SK-N-SH treated with all-trans-retinoic acid at 6 μM for 48 hours (cell line): ENCODE results near the gene PRKG2.

ENCODE experiments used
- ATAC-seq: fragments of 200-7000 bp; cut with Tn5 transposase; 3 replicates; pipeline ENCODE4 v1.9.1; 2020; ENCODE audit warnings: mild to moderate bottlenecking, moderate library complexity
- ARNTL ChIP-seq: fragments of 450-650 bp; formaldehyde crosslinking; IDR thresholded peaks from 2 replicates; pipeline ENCODE4 v1.5.0; 2020; ENCODE audit warnings: low read depth, mild to moderate bottlenecking, moderate library complexity, borderline replicate concordance
- BACH2 ChIP-seq: fragments of 250-450 bp; sonication (Bioruptor Pico); IDR thresholded peaks from 2 replicates; pipeline ENCODE4 v1.9.0; 2021; ENCODE audit warnings: mild to moderate bottlenecking, borderline replicate concordance
- CSDC2 ChIP-seq: fragments of 250-450 bp; sonication (Bioruptor Pico); IDR thresholded peaks from 2 replicates; pipeline ENCODE4 v1.5.0; 2020; ENCODE audit warnings: mild to moderate bottlenecking, moderate library complexity
- ESRRG ChIP-seq: fragments of 250-450 bp; sonication (Bioruptor Pico); IDR thresholded peaks from 2 replicates; pipeline ENCODE4 v1.6.1; 2021; ENCODE audit warnings: mild to moderate bottlenecking
- GLIS3 ChIP-seq: fragments of 250-450 bp; sonication (Bioruptor Pico); IDR thresholded peaks from 2 replicates; pipeline ENCODE4 v1.5.0; 2020; ENCODE audit warnings: mild to moderate bottlenecking, moderate library complexity
- ISL1 ChIP-seq: fragments of 250-450 bp; sonication (Bioruptor Pico); IDR thresholded peaks from 2 replicates; pipeline ENCODE4 v2.1.2; 2022; ENCODE audit warnings: mild to moderate bottlenecking, moderate library complexity
- OSR1 ChIP-seq: fragments of 250-450 bp; sonication (Bioruptor Pico); IDR thresholded peaks from 2 replicates; pipeline ENCODE4 v1.8.0; 2022; ENCODE audit warnings: moderate library complexity, mild to moderate bottlenecking, inconsistent platforms
- RARB ChIP-seq: fragments of 250-450 bp; sonication (Bioruptor Pico); IDR thresholded peaks from 2 replicates; pipeline ENCODE4 v1.8.0; 2021; ENCODE audit warnings: mild to moderate bottlenecking, moderate library complexity
- SNAI2 ChIP-seq: fragments of 250-450 bp; sonication (Bioruptor Pico); IDR thresholded peaks from 2 replicates; pipeline ENCODE4 v1.5.0; 2020; ENCODE audit warnings: mild to moderate bottlenecking, moderate library complexity
- TCF4 ChIP-seq: fragments of 250-450 bp; sonication (Bioruptor Pico); IDR thresholded peaks from 2 replicates; pipeline ENCODE4 v1.8.0; 2021; ENCODE audit warnings: mild to moderate bottlenecking, moderate library complexity, borderline replicate concordance
- ZC3H10 ChIP-seq: fragments of 250-450 bp; sonication (Bioruptor Pico); IDR thresholded peaks from 2 replicates; pipeline ENCODE4 v1.5.1; 2021; ENCODE audit warnings: mild to moderate bottlenecking, moderate library complexity
- ZFP3 ChIP-seq: fragments of 250-450 bp; sonication (Bioruptor Pico); IDR thresholded peaks from 2 replicates; pipeline ENCODE4 v1.5.0; 2020; ENCODE audit warnings: mild to moderate bottlenecking, moderate library complexity
- ZFP30 ChIP-seq: fragments of 450-650 bp; formaldehyde crosslinking; IDR thresholded peaks from 2 replicates; pipeline ENCODE4 v1.5.0; 2022; ENCODE audit warnings: mild to moderate bottlenecking, moderate library complexity
- ZNF70 ChIP-seq: fragments of 450-650 bp; formaldehyde crosslinking; IDR thresholded peaks from 2 replicates; pipeline ENCODE4 v1.5.0; 2020; ENCODE audit warnings: mild to moderate bottlenecking, moderate library complexity
- ZNF8 ChIP-seq: fragments of 450-650 bp; formaldehyde crosslinking; IDR thresholded peaks from 2 replicates; pipeline ENCODE4 v1.5.0; 2020; ENCODE audit warnings: mild to moderate bottlenecking, moderate library complexity
- TF ChIP-seq, protein P1 (sequence below): fragments of 250-450 bp; sonication (Bioruptor Pico); IDR thresholded peaks from 2 replicates; pipeline ENCODE4 v1.8.0; 2021; ENCODE audit warnings: low read depth, mild to moderate bottlenecking, moderate library complexity, borderline replicate concordance
- TF ChIP-seq, protein P2 (sequence below): fragments of 250-450 bp; sonication (Bioruptor Pico); IDR thresholded peaks from 2 replicates; pipeline ENCODE4 v1.5.0; 2020; ENCODE audit warnings: mild to moderate bottlenecking, moderate library complexity
- TF ChIP-seq, protein P3 (sequence below): fragments of 250-450 bp; sonication (Bioruptor Pico); IDR thresholded peaks from 2 replicates; pipeline ENCODE4 v1.5.1; 2021; ENCODE audit warnings: mild to moderate bottlenecking, moderate library complexity
- TF ChIP-seq, protein P4 (sequence below): fragments of 250-450 bp; sonication (Bioruptor Pico); IDR thresholded peaks from 2 replicates; pipeline ENCODE4 v1.5.1; 2020; ENCODE audit warnings: low read depth, mild to moderate bottlenecking, moderate library complexity

The PRKG2 gene

DNA sequence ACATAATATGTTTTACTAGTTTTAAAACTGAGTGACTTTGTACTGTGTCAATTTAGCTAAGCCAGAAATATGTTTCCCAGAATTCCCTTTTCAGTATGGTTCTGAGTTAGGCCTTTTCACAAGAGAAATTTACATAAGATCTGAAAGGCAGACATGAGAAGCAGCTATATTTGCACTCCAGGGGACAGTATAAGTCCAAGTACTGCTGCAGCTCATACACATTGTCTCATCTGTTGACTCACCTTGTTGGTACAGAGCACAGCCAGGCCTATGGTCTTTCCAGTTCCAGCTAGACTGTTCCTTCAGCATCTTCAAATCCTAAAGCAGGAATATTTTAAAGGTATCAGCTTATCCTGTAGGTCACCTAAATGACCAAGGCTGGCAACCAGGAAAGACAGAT lies 131.0 kb downstream of the PRKG2 start:
- ATAC-seq = no peak
- TF ChIP-seq ISL1 (no peak), ZC3H10 (CRISPR knock-in tag) (no peak), RARB (CRISPR knock-in tag) (no peak)

DNA sequence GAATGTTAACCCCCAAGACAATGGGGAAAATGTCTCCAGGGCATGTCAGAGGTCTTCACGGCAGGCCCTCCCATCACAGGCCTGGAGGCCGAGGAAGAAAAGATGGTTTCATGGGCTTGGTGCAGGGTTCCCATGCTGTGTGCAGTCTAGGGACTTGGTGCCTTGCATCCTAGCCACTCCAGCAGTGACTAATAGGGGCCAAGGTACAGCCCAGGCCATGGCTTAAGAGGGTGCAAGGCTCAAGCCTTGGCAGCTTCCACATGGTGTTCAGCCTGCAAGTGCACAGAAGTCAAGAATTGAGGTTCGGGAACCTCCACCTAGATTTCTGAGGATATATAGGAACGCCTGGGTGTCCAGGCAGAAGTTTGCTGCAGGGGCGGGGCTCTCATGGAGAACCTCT lies 133.9 kb downstream of the PRKG2 start:
- ATAC-seq = no peak

DNA sequence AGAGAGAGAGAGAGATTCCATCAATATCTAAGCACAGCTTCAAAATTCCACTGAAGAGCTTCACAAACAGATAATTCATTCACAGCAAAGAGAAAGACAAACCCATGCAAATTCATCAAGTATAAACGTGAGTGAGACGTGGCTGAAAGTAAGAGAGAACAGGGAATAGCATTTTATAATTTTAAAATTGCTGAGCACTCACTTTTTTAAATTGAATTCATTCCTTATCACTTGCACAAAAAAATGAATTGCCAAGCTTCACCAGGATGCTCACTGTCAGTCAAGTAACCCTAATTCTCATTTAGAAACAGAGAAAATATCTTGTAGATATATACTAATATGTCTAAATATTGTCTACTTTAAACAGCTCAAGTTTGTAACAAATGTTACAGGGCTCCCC lies 144.0 kb downstream of the PRKG2 start:
- no peak for ATAC-seq

More for the DNA sequence above, 133.9 kb downstream of the PRKG2 start:
- TF ChIP-seq ZNF70 (CRISPR knock-in tag) (no peak), ISL1 (no peak), ZNF8 (CRISPR knock-in tag) (no peak), ZC3H10 (CRISPR knock-in tag) (no peak), ARNTL (no peak), TCF4 (CRISPR knock-in tag) (no peak), ESRRG (CRISPR knock-in tag) (no peak), SNAI2 (CRISPR knock-in tag) (no peak), OSR1 (no peak), RARB (CRISPR knock-in tag) (no peak)
- TF ChIP-seq, protein P1, sequence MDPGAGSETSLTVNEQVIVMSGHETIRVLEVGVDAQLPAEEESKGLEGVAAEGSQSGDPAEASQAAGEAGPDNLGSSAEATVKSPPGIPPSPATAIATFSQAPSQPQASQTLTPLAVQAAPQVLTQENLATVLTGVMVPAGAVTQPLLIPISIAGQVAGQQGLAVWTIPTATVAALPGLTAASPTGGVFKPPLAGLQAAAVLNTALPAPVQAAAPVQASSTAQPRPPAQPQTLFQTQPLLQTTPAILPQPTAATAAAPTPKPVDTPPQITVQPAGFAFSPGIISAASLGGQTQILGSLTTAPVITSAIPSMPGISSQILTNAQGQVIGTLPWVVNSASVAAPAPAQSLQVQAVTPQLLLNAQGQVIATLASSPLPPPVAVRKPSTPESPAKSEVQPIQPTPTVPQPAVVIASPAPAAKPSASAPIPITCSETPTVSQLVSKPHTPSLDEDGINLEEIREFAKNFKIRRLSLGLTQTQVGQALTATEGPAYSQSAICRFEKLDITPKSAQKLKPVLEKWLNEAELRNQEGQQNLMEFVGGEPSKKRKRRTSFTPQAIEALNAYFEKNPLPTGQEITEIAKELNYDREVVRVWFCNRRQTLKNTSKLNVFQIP (CRISPR knock-in tag) = no peak
- TF ChIP-seq, protein P2, sequence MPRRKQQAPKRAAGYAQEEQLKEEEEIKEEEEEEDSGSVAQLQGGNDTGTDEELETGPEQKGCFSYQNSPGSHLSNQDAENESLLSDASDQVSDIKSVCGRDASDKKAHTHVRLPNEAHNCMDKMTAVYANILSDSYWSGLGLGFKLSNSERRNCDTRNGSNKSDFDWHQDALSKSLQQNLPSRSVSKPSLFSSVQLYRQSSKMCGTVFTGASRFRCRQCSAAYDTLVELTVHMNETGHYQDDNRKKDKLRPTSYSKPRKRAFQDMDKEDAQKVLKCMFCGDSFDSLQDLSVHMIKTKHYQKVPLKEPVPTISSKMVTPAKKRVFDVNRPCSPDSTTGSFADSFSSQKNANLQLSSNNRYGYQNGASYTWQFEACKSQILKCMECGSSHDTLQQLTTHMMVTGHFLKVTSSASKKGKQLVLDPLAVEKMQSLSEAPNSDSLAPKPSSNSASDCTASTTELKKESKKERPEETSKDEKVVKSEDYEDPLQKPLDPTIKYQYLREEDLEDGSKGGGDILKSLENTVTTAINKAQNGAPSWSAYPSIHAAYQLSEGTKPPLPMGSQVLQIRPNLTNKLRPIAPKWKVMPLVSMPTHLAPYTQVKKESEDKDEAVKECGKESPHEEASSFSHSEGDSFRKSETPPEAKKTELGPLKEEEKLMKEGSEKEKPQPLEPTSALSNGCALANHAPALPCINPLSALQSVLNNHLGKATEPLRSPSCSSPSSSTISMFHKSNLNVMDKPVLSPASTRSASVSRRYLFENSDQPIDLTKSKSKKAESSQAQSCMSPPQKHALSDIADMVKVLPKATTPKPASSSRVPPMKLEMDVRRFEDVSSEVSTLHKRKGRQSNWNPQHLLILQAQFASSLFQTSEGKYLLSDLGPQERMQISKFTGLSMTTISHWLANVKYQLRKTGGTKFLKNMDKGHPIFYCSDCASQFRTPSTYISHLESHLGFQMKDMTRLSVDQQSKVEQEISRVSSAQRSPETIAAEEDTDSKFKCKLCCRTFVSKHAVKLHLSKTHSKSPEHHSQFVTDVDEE = no peak
- TF ChIP-seq, protein P3, sequence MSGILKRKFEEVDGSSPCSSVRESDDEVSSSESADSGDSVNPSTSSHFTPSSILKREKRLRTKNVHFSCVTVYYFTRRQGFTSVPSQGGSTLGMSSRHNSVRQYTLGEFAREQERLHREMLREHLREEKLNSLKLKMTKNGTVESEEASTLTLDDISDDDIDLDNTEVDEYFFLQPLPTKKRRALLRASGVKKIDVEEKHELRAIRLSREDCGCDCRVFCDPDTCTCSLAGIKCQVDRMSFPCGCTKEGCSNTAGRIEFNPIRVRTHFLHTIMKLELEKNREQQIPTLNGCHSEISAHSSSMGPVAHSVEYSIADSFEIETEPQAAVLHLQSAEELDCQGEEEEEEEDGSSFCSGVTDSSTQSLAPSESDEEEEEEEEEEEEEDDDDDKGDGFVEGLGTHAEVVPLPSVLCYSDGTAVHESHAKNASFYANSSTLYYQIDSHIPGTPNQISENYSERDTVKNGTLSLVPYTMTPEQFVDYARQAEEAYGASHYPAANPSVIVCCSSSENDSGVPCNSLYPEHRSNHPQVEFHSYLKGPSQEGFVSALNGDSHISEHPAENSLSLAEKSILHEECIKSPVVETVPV (CRISPR knock-in tag) = no peak
- TF ChIP-seq, protein P4, sequence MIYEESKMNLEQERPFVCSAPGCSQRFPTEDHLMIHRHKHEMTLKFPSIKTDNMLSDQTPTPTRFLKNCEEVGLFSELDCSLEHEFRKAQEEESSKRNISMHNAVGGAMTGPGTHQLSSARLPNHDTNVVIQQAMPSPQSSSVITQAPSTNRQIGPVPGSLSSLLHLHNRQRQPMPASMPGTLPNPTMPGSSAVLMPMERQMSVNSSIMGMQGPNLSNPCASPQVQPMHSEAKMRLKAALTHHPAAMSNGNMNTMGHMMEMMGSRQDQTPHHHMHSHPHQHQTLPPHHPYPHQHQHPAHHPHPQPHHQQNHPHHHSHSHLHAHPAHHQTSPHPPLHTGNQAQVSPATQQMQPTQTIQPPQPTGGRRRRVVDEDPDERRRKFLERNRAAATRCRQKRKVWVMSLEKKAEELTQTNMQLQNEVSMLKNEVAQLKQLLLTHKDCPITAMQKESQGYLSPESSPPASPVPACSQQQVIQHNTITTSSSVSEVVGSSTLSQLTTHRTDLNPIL (CRISPR knock-in tag) = no peak

More for the DNA sequence above, 144.0 kb downstream of the PRKG2 start:
- no peak for TF ChIP-seq ZFP3 (CRISPR knock-in tag)
- no peak for TF ChIP-seq ZFP30
- no peak for TF ChIP-seq ESRRG (CRISPR knock-in tag)
- TF ChIP-seq SNAI2 (CRISPR knock-in tag) = no peak
- no peak for TF ChIP-seq ISL1
- no peak for TF ChIP-seq GLIS3 (CRISPR knock-in tag)
- no peak for TF ChIP-seq CSDC2 (CRISPR knock-in tag)
- no peak for TF ChIP-seq ARNTL
- TF ChIP-seq OSR1 = no peak
- no peak for TF ChIP-seq BACH2
- TF ChIP-seq ZNF70 (CRISPR knock-in tag) = no peak
- TF ChIP-seq, protein P4 (CRISPR knock-in tag) = no peak
- TF ChIP-seq, protein P1 (CRISPR knock-in tag) = no peak
